Measurements from ENCODE around the gene MRPL39. TPM values are rescaled to one million over a fixed set of nuclear protein-coding genes. Genes with fewer than 3 reads are reported as not detected.

Gene MRPL39
- 33.2 to 42.9 TPM (median 35.1 TPM) in 5 replicates for total RNA-seq (2022; extraction: Qiagen RNA extraction)

DNA sequence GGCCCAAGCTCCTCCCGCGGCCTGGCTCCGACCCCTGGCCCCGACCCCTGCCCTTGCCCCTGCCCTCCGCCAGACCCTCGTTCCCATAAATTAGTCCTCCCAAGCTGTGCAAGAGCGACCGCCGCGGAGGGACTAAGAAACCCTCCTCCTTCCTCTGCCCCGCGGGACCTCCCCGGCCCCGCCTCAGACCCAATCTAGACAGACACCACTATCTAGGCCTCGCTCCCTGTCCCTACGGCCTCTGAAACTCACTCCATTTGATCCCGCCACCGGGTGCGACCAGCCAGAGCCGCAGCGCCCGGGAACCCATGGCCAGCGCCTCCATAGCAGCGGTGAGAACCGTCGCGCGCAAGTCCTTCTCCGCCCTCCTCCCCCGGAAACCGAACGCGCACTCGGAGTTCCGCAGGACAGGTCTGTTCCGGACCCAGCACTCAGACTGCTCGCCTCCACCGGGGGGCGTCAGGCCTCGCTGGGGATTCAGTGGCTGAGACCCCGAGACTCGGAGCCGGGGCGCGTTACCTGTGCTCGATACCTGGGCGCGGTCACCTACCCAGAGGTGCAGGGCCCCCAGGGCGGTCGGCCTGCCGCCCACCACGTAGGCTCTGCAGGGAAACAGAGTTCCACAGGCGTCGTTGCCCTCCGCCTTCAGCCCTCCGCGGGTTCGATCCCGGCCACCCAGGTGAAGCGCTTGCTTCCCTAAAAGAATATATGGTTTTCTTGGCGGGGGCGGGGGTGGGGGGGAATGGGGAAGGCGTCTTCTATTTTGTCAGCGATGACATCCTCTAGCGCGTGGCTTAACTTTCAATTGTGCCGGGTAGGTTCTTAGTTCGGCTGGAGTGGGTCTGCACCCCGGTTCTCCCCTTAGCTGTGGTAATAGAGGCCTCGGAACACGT is at the start of gene MRPL39:
TSS of gene MRPL39 (minus strand) at position 331 of the 893 bp plus-strand sequence. CDS start at position 325, 6 bp downstream.

DNA sequence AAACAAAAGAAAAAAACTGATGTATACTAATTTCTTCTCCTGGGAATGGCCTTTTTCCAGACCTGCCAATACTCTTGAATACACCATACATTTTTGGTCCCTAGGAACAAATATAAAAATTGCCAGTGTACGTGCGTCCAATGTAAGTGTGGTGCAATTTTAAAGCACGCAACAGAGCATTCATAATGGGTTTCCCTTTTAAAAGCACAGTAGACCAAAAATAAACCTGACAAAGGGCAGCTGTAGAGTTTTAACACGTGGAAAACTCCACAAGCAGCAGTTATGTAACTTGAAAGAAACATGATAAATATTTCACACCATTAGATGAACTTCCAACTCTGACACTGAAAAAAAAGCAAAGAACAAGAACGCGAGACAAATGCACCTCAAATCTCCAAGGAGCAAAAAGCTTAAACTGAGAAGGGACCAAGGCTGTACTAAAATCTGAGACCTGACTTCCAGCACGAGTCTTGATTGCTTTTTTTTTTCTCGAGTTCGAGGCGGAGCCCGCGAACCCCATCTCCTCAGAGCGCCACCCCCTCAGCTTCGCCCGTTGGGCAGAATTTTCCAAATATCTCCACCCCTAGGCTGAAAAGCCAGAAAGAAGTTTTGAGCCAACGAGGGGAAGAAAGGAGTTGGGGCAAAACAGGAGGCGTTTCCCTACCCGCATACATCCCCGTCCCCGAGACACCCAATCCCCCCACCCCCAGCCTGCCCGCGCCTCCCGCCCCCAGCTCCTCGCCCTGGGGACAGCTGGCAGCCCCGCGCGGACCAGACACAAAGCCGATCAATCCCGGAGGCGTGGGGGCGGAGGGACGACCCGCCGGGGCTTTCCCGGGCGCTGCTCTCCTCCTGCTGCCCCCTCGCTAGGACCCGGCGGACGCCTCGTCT is 31.6 kb upstream of the MRPL39 start, which contains the start of gene JAM2:
TSS of gene JAM2 (plus strand) at position 599 of the 891 bp plus-strand sequence. CDS start 564 bp downstream, outside the sequence.

Other genes with a start within 250 kb of the MRPL39 start
- 0.03 to 0.08 TPM (median 0.06 TPM) in 3 of 5 replicates, not detected in the others for gene JAM2, start 31.8 kb upstream of the MRPL39 start, total RNA-seq (2022; extraction: Qiagen RNA extraction)
- 207 to 267 TPM (median 228 TPM) in 5 replicates for gene ATP5PF, start 127.4 kb upstream of the MRPL39 start, total RNA-seq (2022; extraction: Qiagen RNA extraction)
- 4.9 to 8.1 TPM (median 6.4 TPM) in 5 replicates for gene GABPA, start 127.5 kb upstream of the MRPL39 start, total RNA-seq (2022; extraction: Qiagen RNA extraction)